Epithelial cell of proximal tubule (primary cell): ENCODE data around the gene HIVEP3. TPM values are rescaled to one million over a fixed set of nuclear protein-coding genes. Genes with fewer than 3 reads are reported as not detected.

Source experiments
- DNase-seq: peaks from one replicate; pipeline ENCODE4 v3.0.0-alpha.2; 2011; ENCODE audit warnings: low read depth
- H3K4me3 ChIP-seq: 2 replicates; pipeline ENCODE4 v1.5.1; 2011; ENCODE audit warnings: low read depth, mild to moderate bottlenecking, low read length
- CTCF ChIP-seq: conservative IDR thresholded peaks from 2 replicates; pipeline ENCODE4 v1.5.1; 2012; ENCODE audit warnings: low read depth, mild to moderate bottlenecking, low read length
- total RNA-seq: library from RNA; depleted of rRNA; stranded (reverse); fragments of >200 nt; gene quantifications from 2 replicates; pipeline ENCODE4 v1.2.3, GENCODE V29; 2015

Gene HIVEP3
- total RNA-seq, 1 donor from 2014 or later, result 3.9 TPM

GRCh38 chr1:41566274-41566885 lies 352.3 kb downstream of the HIVEP3 start:
- TF ChIP-seq CTCF, result no peak
- no peak for DNase-seq
- H3K4me3 ChIP-seq, result no peak overlapping the region

GRCh38 chr1:41564741-41565475 lies 353.8 kb downstream of the HIVEP3 start:
- no peak for DNase-seq
- no peak for TF ChIP-seq CTCF

DNA sequence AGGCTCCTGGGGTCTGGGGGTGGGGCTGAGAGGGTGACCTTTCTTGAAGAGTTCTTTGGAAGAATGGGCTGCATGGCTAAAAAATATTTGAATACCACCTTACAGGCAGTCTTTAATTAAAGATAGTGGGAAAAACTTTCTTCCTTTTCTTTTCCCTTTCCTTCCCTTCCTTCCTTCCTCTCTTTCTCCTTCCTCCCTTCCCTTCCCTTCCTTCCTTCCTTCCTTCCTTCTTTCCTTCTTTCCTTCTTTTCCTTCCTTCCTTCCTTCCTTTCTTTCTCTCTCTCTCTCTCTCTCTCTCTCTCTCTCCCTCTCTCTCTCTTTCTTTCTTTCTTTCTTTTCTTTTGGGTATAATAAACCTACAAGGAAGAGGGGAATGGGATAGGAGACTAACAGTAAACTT lies 356.4 kb downstream of the HIVEP3 start:
- no peak for TF ChIP-seq CTCF
- no peak overlapping the region for H3K4me3 ChIP-seq
- no peak for DNase-seq

More at GRCh38 chr1:41564741-41565475, 353.8 kb downstream of the HIVEP3 start:
- no peak overlapping the region for H3K4me3 ChIP-seq

- no peak for DNase-seq
- H3K4me3 ChIP-seq, result no peak overlapping the region
- no peak for TF ChIP-seq CTCF
Observed at GRCh38 chr1:41560931-41561330, 357.8 kb downstream of the HIVEP3 start.

DNA sequence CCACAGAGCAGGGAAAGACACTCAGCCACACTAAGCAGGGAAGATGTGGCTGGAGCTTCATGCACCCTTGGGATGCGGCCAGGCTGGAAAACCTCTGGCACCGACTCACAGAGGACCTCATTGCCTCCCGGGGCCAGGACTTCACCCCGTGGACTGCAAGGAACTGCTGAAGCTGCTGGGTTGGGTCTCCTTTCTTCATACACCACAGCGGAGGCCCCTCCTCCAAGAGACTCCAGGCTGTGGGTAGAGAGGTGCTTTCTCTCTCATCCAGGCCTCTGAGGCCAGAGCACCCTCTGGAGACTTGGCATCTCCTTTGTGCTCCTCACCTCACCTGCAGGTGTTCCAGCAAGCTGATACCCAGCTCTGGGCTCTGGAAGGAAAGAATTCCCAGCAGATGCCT lies 358.2 kb downstream of the HIVEP3 start:
- no peak for TF ChIP-seq CTCF
- no peak for DNase-seq
- no peak overlapping the region for H3K4me3 ChIP-seq

DNA sequence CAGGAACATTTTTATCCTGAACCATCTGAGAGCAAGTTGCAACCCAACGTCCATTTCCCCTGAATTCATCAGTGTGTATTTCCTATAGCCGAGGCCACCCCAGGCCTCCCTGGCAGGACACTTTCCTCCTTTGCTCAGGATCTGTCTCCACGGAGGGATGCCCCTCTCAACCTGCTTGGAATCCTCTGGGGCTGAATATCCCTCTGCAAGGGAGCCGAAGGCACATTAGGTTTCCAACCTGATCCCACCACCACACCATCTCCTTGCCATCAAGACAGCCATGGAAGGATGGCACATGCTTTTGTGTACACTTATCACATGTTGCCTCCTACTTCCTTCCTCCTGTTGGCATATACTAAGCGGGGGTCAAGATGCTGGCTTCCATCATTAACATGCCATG lies 359.4 kb downstream of the HIVEP3 start:
- no peak overlapping the region for H3K4me3 ChIP-seq
- no peak for TF ChIP-seq CTCF
- no peak for DNase-seq

- no peak for TF ChIP-seq CTCF
- DNase-seq, result no peak
- H3K4me3 ChIP-seq, result no peak overlapping the region
Observed at GRCh38 chr1:41558761-41559171, 360.0 kb downstream of the HIVEP3 start.
